Measurements from ENCODE around the gene EXOC3.
A peak's percentile ranks its signal among the peaks of the same experiment; 100 is the strongest.
"Not testable (repeated sequence)": the region's sequence is repeated elsewhere in the genome, so short reads cannot be mapped to it uniquely, and the experiment has no call there.

Gene EXOC3

DNA sequence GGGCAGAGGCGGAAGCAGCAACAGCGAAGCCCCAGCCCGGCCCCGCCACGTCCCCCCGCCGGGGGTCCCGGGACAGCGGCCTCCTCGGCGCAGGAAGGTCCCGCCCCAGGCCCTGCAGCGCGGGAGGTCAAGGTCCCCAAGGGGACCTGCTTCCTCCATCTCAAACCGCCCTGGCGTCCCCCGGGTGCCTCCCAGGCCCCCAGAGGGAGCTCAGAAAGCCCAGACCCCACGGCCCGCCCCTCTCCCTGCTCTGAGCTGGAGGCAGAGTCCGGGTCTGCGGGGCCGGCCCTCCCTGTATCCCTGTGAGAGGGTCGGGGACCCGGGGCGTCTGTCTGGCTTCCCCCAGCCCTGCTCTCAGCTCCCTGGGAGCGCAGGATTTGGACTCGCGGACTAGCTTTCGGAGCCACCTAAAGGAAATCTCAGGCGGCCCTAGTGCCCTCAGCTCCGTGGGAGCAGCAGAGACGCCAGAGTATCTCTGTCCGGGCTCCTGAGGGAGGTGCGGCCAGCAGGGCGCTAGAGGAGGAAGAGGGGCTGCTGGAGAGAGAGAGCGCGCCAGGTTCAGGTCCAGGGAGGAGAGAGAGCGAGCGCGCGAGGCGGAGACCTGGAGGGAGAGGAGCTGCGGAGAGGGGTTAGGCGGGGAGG is 30.7 kb downstream of the EXOC3 start:
- DNase-seq (ENCODE audit: low spot score) = peak; percentile 15

DNA sequence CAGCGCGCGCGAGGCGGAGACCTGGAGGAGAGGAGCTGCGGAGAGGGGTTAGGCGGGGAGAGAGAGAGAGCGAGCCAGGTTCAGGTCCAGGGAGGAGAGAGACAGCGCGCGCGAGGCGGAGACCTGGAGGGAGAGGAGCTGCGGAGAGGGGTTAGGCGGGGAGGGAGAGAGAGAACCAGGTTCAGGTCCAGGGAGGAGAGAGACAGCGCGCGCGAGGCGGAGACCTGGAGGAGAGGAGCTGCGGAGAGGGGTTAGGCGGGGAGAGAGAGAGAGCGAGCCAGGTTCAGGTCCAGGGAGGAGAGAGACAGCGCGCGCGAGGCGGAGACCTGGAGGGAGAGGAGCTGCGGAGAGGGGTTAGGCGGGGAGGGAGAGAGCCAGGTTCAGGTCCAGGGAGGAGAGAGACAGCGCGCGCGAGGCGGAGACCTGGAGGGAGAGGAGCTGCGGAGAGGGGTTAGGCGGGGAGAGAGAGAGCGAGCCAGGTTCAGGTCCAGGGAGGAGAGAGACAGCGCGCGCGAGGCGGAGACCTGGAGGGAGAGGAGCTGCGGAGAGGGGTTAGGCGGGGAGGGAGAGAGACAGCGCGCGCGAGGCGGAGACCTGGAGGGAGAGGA is 31.4 kb downstream of the EXOC3 start:
- DNase-seq (ENCODE audit: low spot score) = not testable (repeated sequence)

DNA sequence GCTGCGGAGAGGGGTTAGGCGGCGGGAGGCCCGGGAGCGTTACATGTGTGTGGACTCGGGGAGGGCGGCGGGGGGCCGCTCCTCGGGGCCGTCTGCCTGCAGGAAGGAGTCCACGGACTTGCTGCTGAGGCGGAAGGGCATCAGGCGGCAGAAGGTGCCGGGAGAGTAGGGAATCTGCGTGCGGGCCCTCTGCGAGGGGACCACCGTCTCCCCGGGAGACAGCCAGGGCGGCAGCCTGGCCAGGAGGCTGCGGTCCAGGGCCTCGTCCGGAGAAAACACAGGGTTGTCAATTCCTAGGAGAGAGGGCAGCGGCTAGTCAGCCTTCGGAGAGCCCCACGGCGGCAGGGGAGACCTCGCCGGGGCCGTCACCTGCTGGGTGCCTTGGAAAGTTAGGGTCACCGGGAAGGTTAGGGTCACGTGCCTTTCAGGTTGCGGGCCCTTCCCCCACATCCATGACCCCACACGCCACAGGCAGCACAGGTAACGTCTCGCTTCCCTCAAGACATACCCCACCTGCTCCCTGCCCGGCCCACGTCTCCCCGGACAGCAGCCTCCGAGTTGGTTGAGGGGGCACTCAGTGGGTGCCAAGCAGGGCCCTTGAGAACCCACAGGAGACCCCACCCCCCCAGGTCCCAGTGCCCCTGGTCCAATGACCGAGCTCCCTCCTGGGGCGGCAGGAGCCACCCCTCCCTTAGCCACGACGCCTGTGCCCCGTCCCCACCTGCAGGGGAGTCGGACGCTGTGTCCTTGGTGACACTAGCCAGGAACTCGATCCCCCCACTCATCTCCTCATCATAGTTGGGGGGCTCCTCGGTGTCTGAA is 32.1 kb downstream of the EXOC3 start:
- no peak for DNase-seq (ENCODE audit: low spot score)

DNA sequence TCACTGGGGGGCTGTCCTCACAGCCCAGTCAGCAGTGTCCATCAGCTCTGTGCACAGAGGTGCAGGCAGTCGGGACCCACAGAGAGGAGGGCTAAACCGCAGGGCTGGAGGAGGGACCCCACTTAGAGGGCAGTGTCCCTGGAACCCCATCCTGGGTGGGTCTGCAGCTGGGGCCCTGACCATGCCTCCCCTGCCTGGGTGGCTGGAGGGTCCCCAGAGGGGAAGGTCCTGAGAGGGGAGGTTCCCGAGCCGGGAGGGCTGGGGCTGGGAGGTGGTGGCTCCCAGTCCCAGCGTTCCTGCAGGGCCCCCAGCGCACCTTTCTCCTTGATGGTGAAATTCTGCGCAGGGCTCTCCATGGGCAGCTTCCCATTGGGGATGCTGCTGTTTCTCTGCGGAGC is 32.7 kb downstream of the EXOC3 start:
- no peak for DNase-seq (ENCODE audit: low spot score)

DNA sequence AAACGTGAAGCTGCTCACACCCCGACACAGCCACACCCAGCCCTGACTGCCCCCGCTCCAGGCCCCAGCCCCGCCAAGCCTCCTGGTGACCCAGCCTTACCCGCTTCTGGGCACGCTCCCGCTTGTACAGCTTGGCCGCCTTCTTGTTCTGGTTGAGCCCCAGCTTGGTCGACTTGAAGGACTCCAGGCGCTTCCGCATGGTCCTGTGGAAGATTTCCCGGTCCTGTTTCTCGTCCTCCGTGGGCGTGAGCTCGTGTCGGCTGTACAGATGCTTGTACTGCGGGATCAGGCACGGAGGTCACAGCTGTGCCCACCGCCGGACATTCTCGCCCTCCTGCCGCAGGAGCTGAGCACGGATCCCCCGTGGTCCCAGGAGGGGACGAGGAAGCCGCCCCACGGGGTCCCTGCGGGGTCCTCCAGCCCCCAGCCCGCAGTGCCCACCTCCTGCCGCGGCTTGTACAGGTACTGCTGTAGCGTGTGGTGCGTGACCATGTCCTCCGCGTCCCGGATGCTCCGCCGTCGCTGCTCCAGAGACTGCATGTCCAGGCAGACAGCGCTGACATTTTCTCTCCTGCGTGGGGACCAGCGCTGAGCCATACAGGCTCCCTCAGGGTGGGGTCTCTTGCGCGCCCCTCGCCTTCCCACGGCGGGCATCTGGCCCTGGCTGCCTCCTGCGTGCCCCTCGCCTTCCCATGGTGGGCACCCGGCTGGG is 33.3 kb downstream of the EXOC3 start:
- no peak for DNase-seq (ENCODE audit: low spot score)

DNA sequence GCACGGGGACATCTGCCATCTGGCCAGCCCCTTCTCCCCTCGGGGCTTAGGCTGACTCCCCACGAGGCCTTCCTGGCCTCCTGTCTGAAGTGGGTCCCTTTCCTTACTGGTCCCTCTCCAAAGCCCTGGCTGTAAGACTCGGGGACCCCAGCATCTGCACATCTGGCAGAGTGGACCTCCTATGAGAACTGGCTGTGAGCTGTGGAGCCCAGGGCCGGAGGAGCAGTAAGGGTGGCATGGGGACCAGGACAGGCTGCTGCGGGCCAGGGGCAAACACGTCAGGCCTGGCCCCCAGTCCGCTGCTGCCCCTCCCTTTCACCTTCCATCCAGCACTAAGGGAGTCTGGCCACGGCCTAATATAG is 33.8 kb downstream of the EXOC3 start:
- DNase-seq (ENCODE audit: low spot score) = no peak

DNA sequence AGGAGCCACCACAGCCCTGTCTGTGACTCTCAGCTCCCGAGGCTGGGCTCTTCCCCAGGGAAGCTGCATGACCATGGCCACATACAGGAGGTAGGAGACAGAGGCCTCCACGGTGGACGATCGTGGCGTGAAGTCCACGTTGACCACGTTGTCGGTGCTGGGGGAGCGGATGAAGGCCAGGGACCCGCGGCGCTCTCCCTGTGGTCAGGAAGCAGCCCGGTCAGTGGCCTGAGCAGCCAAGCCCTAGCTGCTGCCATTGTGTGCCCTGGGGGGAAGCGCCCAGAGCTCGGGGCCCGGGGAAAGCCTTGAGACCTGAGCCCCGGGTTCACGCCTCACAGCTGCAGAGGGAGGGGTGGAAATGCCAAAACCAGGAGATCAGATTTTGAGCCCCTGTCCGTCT is 34.3 kb downstream of the EXOC3 start:
- DNase-seq (ENCODE audit: low spot score) = no peak

DNA sequence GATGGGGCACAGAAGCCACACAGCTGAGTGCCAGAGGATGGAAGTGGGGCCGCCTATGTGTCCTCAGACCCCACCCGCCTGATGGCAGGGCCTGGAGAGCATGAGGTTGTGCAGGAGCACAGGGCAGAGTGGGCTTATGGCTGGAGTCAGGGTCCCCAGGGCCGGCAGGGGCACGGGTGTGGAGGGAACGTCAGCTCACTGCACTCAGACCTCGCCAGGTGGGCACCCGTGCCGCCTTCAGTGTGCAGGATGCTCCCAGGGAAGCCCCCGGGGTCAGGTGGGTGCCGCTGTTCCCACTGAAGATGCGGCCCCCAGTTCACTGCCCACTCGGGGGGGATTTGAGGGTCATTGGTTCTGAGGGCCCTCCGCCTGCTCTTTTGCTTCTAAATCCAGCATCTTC is 34.9 kb downstream of the EXOC3 start:
- DNase-seq (ENCODE audit: low spot score) = no peak

DNA sequence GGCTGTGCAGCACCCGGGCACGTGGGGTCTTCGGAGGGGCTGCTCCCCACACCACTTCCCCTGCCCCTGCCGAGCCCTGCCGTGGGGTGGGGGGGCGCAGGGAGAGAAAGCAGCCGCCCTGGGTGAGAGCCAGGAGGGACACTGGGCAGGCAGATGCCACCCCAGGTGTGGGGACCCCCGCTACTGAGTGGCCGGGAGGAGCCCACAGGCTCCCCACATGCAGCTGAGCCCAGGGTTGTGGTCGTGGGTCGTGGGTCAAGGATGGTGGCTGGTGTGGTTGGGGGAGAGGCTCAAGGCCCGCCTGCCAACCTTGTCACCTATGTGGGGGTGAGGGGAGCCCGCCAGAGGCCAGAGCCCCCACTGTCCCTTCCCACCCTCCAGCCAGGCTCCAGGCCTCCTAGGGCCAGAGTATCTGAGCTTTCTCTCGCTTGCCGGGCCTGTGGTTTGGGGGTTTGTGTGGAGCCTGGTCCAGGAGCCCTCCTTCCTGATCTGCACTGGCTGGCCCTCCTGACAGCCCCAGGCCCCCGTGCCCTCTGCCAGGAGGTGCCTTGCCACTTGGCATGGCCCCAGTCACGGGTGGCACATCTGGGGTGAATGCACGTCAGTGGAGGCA is 35.5 kb downstream of the EXOC3 start:
- no peak for DNase-seq (ENCODE audit: low spot score)

DNA sequence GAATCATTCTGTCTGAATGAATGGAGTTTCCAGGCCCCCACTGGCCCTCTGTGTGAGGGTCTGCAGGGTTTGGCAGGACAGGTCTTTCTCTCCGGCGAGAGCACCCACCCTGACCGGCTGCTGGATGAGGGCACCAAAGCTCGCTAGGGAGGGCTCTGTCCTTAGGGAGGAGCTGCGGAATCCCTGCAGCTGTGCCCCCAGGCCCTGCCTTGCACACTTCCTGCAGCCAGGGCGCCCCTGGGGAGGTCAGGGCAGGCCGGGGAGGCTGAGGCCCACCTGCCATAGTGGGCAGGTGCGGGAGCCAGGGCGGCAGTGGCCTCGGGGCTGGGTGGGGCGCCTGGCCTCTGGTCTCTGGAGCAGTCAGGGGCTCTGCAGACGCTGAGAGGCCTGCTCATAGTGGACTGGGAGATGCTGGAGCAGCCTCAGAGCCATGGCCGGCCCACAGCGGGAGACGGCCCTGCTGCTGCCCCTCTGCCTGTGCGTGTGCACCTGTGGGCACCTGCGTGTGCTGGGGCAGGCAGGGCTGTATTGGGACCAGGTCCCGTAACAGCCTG is 36.1 kb downstream of the EXOC3 start:
- no peak for DNase-seq (ENCODE audit: low spot score)

DNA sequence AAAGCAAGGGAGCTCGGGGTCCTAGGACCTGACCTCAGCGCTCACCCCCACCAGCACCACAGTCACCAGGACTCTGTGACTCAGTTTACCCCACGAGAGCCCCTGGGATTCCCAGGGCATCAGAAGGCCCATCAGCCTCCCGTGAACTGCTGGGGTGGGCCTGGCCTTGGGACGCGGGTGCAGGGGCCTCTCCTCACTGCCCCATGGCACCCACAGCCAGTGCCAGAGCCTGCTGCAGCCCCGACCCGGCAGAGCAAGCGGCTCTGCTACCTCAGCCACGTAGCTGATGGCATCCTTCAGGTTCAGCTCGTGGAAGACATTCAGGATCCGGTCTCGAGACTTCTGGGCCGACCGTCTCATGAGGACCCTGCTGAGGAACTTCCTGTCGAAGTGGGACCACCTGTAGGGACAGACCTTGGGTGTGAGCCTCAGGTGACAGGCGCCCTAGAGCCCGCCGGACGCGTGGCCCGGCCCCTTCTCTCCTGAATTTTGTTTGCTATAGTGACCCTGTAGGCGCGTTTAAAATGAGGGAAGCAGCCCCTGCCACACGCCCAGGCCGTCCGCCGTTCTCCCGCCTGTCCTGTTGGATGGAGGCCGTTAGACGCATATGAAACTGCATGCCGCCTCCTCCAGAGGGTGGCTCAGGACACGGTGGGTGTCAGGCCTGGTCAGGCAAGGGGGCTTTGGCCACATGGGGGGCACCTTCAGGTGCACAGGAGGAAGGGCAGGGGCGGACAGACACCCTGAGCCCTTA is 36.8 kb downstream of the EXOC3 start:
- no peak for DNase-seq (ENCODE audit: low spot score)

DNA sequence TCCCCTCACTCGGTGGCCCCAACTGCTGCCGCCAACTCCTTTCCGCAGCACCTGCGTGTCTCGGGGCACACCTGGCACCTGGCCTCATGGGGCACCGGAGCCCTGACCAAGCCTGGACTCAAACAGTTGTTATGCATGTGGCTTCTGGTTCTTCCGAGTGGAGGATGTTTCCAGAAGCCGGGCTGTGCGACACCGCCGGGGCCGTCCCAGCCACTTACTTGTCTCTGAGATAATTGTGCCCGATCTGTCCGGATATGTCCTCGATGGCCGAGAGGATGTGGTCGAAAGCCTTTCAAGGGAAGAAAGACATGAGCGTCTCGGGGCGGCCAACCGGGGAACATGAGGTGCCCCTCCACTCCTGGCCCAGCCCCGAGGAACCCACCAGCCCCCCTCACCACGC is 38.4 kb downstream of the EXOC3 start:
- no peak for DNase-seq (ENCODE audit: low spot score)

DNA sequence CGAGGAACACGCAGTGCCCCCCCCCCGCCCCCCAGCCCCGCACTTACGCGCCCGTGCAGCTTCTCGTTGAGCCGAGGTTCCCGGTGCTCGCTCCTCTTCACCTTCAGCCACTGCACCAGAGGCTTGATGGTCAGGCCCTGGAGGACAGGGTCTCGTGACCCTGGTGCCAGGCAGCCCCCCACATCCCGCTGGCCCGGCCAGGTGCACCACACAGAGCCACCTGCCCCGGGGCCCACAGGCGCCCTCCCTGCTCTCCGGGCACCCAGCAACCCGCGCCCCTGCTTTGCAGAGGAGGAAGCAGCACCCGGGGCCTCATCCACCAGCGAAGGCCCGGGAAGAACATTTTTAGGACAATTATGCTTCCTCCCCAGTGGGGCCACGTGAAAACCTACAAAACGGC is 39.0 kb downstream of the EXOC3 start:
- DNase-seq (ENCODE audit: low spot score) = no peak

DNA sequence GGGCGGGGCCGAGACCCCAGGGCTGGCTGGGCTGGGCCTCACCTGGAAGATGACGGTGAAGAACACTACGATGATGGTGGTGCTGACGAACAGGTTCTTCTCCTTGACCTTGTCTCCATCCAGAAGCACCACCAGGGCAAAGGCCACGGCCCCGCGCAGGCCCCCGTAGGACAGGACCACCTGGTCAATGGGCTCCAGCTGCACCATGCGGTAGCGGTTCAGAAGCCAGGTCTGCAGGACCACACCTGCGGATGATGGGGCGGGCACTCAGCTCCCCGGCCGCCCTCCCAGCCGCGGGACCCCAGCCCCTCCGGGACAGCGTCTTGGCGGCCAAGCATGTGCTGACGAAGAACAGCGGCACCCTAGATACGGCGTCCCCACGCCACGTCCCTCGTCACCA is 39.5 kb downstream of the EXOC3 start:
- no peak for DNase-seq (ENCODE audit: low spot score)

DNA sequence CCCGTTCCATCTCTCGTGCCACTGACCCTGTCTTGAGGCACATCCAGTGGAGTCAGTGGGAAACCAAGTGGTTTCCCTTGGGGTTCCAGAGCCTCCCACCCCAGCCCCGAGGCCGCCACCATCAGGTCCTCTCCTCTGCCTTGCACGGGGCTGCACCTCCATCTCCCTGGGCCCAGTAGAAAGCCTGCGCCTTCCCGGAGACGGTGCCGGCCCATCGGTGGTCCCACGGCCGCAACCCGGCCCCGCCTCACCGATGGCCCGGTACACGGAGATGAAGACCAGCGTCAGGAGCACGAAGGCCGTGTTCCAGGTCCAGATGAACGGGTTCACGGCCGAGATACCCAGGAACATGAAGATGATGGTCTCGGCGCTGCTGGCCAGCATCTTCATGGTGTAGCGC is 40.0 kb downstream of the EXOC3 start:
- DNase-seq (ENCODE audit: low spot score) = no peak

DNA sequence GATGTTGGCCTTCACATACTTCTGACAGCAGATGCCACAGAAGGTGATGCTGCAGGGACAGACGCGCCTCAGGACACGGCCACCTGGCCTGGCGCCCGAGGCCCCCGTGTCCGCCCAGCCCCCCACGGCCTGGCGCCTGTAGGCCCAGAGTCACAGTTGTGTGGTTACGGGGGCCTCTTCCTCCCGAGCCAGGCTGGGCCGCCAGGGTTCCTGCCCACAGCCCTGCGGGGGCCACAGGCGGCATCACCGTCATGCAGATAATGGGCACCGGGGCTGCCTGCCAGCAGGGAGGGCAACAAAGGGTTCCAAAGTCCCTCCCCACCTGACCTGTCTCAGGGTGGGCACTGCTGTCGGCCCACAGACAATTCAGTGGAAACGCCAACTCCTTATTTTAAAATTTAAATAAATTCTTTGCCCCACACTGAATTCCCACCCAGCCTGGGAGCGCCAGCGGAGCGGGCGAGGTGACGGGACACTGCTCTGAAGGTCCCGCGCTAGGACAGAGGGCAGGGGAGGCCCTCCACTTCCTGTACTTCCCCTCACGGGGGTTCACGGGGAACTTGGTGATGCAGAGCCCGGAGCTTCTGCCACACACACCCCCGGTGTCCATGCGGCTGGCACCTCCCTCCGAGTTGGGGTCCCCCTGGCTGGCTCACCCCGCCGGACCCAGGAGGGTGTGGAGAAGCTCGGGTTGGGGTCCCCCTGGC is 40.6 kb downstream of the EXOC3 start:
- DNase-seq (ENCODE audit: low spot score) = no peak

DNA sequence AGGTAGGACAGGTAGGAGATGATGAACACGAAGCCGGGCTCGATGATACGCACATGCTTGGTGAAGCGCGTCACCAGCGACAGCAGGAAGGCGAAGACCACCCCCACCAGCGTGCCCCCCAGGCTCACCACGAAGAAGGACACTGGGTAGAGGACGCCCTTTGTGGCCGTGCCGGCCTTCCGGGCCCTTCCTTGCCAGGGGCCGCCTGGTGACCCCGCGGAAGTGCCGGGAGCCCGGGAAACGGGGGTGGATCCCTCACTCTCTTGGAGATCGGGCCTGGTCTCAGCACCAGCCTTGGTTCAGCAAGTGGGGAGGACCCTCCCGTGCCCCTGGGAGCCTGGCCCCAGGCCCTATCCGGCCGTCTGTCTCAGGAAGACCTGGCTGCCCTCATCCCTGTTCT is 41.6 kb downstream of the EXOC3 start:
- no peak for DNase-seq (ENCODE audit: low spot score)

DNA sequence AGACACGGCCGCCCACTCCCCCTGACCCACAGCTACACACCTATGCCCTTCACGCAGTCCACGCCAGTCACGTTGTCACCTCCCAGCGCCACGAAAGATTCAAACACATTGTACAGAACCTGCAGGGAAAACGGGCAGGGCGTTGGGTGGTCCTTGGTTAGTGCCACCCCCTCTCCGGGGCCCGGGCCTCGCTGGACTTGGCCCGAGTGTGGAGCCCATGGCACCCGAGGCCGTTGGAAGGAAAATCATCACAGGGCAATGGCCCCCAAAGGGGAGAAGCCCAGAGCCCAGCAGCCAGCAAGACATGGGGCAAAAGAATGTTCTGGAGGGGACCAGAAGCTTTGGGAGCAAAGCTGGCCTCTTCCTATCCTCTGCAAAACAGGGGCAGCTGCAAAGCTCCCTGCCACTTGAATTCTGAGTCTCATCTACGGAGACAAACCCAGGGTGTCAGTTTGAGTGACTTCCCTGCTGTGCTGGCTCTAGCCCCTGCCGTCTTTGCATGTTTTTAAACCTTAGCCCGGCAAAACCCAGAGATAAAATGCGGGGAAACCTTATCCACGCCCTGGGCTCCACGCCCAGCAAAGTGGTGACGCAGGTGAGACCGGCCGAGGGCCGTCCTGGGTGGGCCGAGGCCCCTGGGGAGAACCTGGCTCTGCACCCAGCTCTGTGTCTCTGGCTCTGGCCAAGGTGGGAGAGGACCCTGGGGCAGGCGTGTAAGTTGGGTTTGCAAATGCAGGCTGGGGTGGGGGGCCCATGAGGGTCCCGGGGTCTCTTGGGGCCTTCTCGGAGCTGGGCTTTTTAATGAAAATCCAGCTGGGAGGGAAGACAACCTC is 42.4 kb downstream of the EXOC3 start:
- DNase-seq (ENCODE audit: low spot score) = no peak

DNA sequence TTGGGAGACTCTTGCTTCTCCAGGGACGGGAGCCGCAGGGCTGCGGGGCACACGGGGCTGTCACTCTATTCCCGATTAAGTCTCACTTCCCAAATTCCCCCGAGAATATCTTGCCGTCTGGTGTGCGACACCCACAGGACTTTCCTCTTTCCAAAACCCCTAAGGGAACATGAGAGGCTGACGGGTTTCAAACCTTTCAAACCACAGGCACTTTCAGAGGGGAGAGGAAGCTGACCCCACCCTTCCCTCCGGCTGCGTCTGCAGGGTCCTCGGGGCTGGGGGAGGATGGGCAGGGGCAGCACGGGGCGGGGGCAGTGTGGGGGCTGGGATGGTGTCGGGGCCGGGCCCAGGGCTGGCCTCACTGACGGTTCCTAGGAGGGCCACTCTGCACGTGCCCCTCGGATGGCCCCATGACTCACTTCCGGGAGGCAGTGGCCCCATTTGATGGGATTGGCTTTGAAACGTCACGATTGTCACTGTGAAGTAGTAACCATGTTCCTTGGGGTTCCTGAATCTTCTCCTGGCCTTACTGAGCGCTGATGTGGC is 43.0 kb downstream of the EXOC3 start:
- DNase-seq (ENCODE audit: low spot score) = no peak

DNA sequence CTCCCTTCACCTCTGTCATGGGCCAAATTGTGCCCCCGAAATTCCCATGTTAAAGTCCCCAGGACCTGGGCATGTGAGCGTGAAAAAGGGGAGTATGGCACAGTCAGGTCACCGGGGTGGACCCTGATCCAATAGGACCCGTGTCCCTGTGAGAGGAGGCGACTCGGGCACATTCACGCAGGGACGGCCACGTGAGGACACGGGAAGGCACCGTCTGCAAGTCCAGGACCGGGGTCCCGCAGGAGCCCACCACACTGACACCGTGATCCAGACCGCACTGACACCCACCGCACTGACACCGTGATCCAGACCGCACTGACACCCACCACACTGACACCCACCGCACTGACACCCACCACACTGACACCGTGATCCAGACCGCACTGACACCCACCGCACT is 43.6 kb downstream of the EXOC3 start:
- not testable (repeated sequence) for DNase-seq (ENCODE audit: low spot score)

Data from CD4-positive, alpha-beta T cell treated with Interleukin-2 at 100 ng/mL for 4 hours (primary cell).